Measurements from ENCODE around the gene RPL37. TPM values are rescaled to one million over a fixed set of nuclear protein-coding genes. Genes with fewer than 3 reads are reported as not detected.
"Not testable (repeated sequence)": the region's sequence is repeated elsewhere in the genome, so short reads cannot be mapped to it uniquely, and the experiment has no call there.

The RPL37 gene
- total RNA-seq, 1 experiment from 2014 or later: 916 TPM

DNA sequence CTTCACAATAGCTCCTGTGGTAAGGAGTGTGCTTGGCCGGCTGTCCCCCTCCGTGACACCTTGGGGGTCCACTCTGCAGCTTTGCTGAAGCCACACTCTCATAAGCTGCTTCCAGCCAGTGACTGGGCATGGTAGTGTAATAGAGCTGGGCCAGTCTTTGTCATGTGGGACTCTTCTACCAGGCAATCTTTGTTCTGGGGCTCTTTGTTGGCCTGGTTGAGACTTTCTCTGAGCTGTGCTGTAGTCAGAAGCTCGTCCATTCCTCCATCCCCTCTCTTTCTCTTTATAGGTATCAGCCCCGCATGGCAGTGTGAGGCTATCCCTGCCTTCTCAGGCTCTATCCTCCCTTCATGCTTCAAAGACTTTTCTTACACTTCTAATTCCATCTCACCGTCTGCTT, 31.8 kb upstream of the RPL37 start:
- in situ Hi-C loops (cut with HindIII; ENCODE audit: low pct_unique_long_range_greater_than_20kb, low sequenced_read_pairs): no loop called here
- no peaks in the 10 kb centered on the region for H3K36me3 ChIP-seq (ENCODE audit: control insufficient read depth, insufficient read depth, low read length)
- BruUV-seq (replicated peaks): no TSS peak

DNA sequence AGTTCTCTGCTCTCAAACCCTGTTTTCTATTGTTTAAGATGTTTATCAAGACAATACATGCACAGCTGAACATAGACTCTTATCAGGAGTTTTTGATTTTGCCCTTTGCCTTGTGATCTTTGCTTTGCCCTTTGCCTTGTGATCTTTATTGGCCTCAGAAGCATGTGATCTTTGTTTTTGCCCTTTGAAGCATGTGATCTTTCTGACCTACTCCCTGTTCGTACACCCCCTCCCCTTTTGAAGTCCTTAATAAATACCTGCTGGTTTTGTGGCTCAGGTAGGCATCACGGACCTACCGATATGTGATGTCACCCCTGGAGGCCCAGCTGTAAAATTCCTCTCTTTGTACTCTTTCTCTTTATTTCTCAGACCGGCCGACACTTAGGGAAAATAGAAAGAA, 30.0 kb upstream of the RPL37 start:
- DNase-seq (ENCODE audit: low read depth, low spot score); H3K27me3 ChIP-seq (ENCODE audit: control insufficient read depth, insufficient read depth, low read length); ATAC-seq; intact Hi-C loops (cut with micrococcal nuclease; ENCODE audit: unreplicated experiment); H3K4me3 ChIP-seq (ENCODE audit: low read depth in 2 of 2, low read length in 2 of 2); H3K4me1 ChIP-seq (ENCODE audit: control insufficient read depth, insufficient read depth, low read length); POLR2A ChIA-PET; H3K27ac ChIP-seq (ENCODE audit: low read length); H3K36me3 ChIP-seq (ENCODE audit: control insufficient read depth, insufficient read depth, low read length); BruUV-seq (replicated peaks); CTCF ChIA-PET; H3K9me3 ChIP-seq (ENCODE audit: control insufficient read depth, insufficient read depth, low read depth, low read length); in situ Hi-C loops (cut with HindIII; ENCODE audit: low pct_unique_long_range_greater_than_20kb, low sequenced_read_pairs): not testable (repeated sequence)

More for the DNA sequence above, 31.8 kb upstream of the RPL37 start:
- H3K4me3 ChIP-seq (ENCODE audit: low read depth in 2 of 2, low read length in 2 of 2): no peak overlapping the region
- intact Hi-C loops (cut with micrococcal nuclease; ENCODE audit: unreplicated experiment): no loop called here
- ATAC-seq (no peak), DNase-seq (ENCODE audit: low read depth, low spot score) (no peak)
- ChIA-PET CTCF (no interaction called here), POLR2A (no interaction called here)
- TF ChIP-seq TCF7L2 (IDR thresholded peaks at IDR 0.05; ENCODE audit: low read depth, low read length): no peak
- no peak for TF ChIP-seq POLR2AphosphoS5 (IDR thresholded peaks at IDR 0.05; ENCODE audit: low read depth, low read length)
- TF ChIP-seq, protein P1, sequence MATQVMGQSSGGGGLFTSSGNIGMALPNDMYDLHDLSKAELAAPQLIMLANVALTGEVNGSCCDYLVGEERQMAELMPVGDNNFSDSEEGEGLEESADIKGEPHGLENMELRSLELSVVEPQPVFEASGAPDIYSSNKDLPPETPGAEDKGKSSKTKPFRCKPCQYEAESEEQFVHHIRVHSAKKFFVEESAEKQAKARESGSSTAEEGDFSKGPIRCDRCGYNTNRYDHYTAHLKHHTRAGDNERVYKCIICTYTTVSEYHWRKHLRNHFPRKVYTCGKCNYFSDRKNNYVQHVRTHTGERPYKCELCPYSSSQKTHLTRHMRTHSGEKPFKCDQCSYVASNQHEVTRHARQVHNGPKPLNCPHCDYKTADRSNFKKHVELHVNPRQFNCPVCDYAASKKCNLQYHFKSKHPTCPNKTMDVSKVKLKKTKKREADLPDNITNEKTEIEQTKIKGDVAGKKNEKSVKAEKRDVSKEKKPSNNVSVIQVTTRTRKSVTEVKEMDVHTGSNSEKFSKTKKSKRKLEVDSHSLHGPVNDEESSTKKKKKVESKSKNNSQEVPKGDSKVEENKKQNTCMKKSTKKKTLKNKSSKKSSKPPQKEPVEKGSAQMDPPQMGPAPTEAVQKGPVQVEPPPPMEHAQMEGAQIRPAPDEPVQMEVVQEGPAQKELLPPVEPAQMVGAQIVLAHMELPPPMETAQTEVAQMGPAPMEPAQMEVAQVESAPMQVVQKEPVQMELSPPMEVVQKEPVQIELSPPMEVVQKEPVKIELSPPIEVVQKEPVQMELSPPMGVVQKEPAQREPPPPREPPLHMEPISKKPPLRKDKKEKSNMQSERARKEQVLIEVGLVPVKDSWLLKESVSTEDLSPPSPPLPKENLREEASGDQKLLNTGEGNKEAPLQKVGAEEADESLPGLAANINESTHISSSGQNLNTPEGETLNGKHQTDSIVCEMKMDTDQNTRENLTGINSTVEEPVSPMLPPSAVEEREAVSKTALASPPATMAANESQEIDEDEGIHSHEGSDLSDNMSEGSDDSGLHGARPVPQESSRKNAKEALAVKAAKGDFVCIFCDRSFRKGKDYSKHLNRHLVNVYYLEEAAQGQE (IDR thresholded peaks at IDR 0.05; ENCODE audit: insufficient read depth in 1 of 2, low read depth in 2 of 2, low read length in 1 of 2): no peak
- TF ChIP-seq, protein P2, sequence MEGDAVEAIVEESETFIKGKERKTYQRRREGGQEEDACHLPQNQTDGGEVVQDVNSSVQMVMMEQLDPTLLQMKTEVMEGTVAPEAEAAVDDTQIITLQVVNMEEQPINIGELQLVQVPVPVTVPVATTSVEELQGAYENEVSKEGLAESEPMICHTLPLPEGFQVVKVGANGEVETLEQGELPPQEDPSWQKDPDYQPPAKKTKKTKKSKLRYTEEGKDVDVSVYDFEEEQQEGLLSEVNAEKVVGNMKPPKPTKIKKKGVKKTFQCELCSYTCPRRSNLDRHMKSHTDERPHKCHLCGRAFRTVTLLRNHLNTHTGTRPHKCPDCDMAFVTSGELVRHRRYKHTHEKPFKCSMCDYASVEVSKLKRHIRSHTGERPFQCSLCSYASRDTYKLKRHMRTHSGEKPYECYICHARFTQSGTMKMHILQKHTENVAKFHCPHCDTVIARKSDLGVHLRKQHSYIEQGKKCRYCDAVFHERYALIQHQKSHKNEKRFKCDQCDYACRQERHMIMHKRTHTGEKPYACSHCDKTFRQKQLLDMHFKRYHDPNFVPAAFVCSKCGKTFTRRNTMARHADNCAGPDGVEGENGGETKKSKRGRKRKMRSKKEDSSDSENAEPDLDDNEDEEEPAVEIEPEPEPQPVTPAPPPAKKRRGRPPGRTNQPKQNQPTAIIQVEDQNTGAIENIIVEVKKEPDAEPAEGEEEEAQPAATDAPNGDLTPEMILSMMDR (IDR thresholded peaks at IDR 0.05): no peak
- TF ChIP-seq SIN3A (IDR thresholded peaks at IDR 0.05; ENCODE audit: borderline replicate concordance, insufficient read depth, low read depth, low read length): no peak
- no peak overlapping the region for H3K27ac ChIP-seq (ENCODE audit: low read length)
- H3K27me3 ChIP-seq (ENCODE audit: control insufficient read depth, insufficient read depth, low read length): no peaks in the 10 kb centered on the region
- no peaks in the 10 kb centered on the region for H3K9me3 ChIP-seq (ENCODE audit: control insufficient read depth, insufficient read depth, low read depth, low read length)
- no peaks in the 10 kb centered on the region for H3K4me1 ChIP-seq (ENCODE audit: control insufficient read depth, insufficient read depth, low read length)

DNA sequence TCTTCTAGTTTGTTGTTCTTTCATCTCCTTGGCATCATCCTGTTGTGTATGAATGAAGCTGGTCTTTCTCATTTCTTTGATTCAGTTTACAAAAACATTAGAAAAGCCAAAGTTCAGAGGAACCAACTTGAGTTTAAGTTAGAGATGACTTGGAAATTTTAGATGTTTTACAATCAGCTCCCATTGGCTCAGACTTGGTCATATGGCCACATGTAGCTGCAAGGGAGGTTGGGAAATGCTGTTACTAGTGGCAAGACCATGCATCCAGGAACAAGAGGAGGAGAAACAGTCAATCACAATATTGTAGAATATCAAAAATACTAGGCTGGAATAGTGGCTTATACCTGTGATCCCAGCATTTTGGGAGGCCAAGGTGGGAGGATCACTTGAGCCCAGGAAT, 25.7 kb upstream of the RPL37 start:
- H3K36me3 ChIP-seq (ENCODE audit: control insufficient read depth, insufficient read depth, low read length): no peaks in the 10 kb centered on the region
- TF ChIP-seq, protein P2 (IDR thresholded peaks at IDR 0.05): no peak
- TF ChIP-seq, protein P1 (IDR thresholded peaks at IDR 0.05; ENCODE audit: insufficient read depth in 1 of 2, low read depth in 2 of 2, low read length in 1 of 2): no peak
- TF ChIP-seq POLR2AphosphoS5 (IDR thresholded peaks at IDR 0.05; ENCODE audit: low read depth, low read length) (no peak), TCF7L2 (IDR thresholded peaks at IDR 0.05; ENCODE audit: low read depth, low read length) (no peak), SIN3A (IDR thresholded peaks at IDR 0.05; ENCODE audit: borderline replicate concordance, insufficient read depth, low read depth, low read length) (no peak)
- H3K27ac ChIP-seq (ENCODE audit: low read length): no peak overlapping the region
- in situ Hi-C loops (cut with HindIII; ENCODE audit: low pct_unique_long_range_greater_than_20kb, low sequenced_read_pairs): no loop called here
- no peak overlapping the region for H3K4me3 ChIP-seq (ENCODE audit: low read depth in 2 of 2, low read length in 2 of 2)
- DNase-seq (ENCODE audit: low read depth, low spot score) (no peak), ATAC-seq (no peak)
- POLR2A ChIA-PET: no interaction called here
- H3K9me3 ChIP-seq (ENCODE audit: control insufficient read depth, insufficient read depth, low read depth, low read length): no peaks in the 10 kb centered on the region
- BruUV-seq (replicated peaks): no TSS peak
- H3K27me3 ChIP-seq (ENCODE audit: control insufficient read depth, insufficient read depth, low read length): no peaks in the 10 kb centered on the region
- intact Hi-C loops (cut with micrococcal nuclease; ENCODE audit: unreplicated experiment): no loop called here
- H3K4me1 ChIP-seq (ENCODE audit: control insufficient read depth, insufficient read depth, low read length): no peaks in the 10 kb centered on the region
- CTCF ChIA-PET: no interaction called here
